Measurements from ENCODE around the gene KCNQ1.

The KCNQ1 gene

GRCh38 chr11:2574553-2575535, 130.0 kb downstream of the KCNQ1 start:
- in situ Hi-C loops (cut with MboI; ENCODE audit: low sequenced_read_pairs), result no loop called here

GRCh38 chr11:2575591-2576051, 130.8 kb downstream of the KCNQ1 start:
- in situ Hi-C loops (cut with MboI; ENCODE audit: low sequenced_read_pairs), result no loop called here

GRCh38 chr11:2576111-2576510, 131.3 kb downstream of the KCNQ1 start:
- in situ Hi-C loops (cut with MboI; ENCODE audit: low sequenced_read_pairs), result no loop called here

GRCh38 chr11:2576549-2576948, 131.7 kb downstream of the KCNQ1 start:
- in situ Hi-C loops (cut with MboI; ENCODE audit: low sequenced_read_pairs), result no loop called here

GRCh38 chr11:2577031-2577990, 132.5 kb downstream of the KCNQ1 start:
- in situ Hi-C loops (cut with MboI; ENCODE audit: low sequenced_read_pairs), result no loop called here

- in situ Hi-C loops (cut with MboI; ENCODE audit: low sequenced_read_pairs), result no loop called here
Observed at GRCh38 chr11:2577991-2578928, 133.5 kb downstream of the KCNQ1 start.

- in situ Hi-C loops (cut with MboI; ENCODE audit: low sequenced_read_pairs), result no loop called here
Observed at GRCh38 chr11:2578929-2579270, 134.1 kb downstream of the KCNQ1 start.

GRCh38 chr11:2579315-2580060, 134.7 kb downstream of the KCNQ1 start:
- in situ Hi-C loops (cut with MboI; ENCODE audit: low sequenced_read_pairs), result no loop called here

- in situ Hi-C loops (cut with MboI; ENCODE audit: low sequenced_read_pairs), result no loop called here
Observed at GRCh38 chr11:2580061-2580421, 135.2 kb downstream of the KCNQ1 start.

GRCh38 chr11:2580571-2581001, 135.8 kb downstream of the KCNQ1 start:
- in situ Hi-C loops (cut with MboI; ENCODE audit: low sequenced_read_pairs), result no loop called here

GRCh38 chr11:2581151-2581930, 136.5 kb downstream of the KCNQ1 start:
- in situ Hi-C loops (cut with MboI; ENCODE audit: low sequenced_read_pairs), result no loop called here

- in situ Hi-C loops (cut with MboI; ENCODE audit: low sequenced_read_pairs), result no loop called here
Observed at GRCh38 chr11:2581931-2582350, 137.1 kb downstream of the KCNQ1 start.

- in situ Hi-C loops (cut with MboI; ENCODE audit: low sequenced_read_pairs), result no loop called here
Observed at GRCh38 chr11:2582351-2582945, 137.6 kb downstream of the KCNQ1 start.

- in situ Hi-C loops (cut with MboI; ENCODE audit: low sequenced_read_pairs), result no loop called here
Observed at GRCh38 chr11:2582946-2583604, 138.3 kb downstream of the KCNQ1 start.

GRCh38 chr11:2583605-2583958, 138.8 kb downstream of the KCNQ1 start:
- in situ Hi-C loops (cut with MboI; ENCODE audit: low sequenced_read_pairs), result no loop called here

- in situ Hi-C loops (cut with MboI; ENCODE audit: low sequenced_read_pairs), result no loop called here
Observed at GRCh38 chr11:2584434-2584811, 139.6 kb downstream of the KCNQ1 start.

- in situ Hi-C loops (cut with MboI; ENCODE audit: low sequenced_read_pairs), result no loop called here
Observed at GRCh38 chr11:2584812-2585565, 140.2 kb downstream of the KCNQ1 start.
